ENCODE results near the gene KDM2B. TPM values are rescaled to one million over a fixed set of nuclear protein-coding genes. Genes with fewer than 3 reads are reported as not detected.

Gene KDM2B
- total RNA-seq, 1 donor from 2014 or later: 79.2 TPM

- DNase-seq (ENCODE audit: low spot score, unreplicated experiment): no peak
- peak overlapping the region; percentile 83 for H3K27ac Mint-ChIP-seq
- H3K9me3 Mint-ChIP-seq (ENCODE audit: low read depth): no peaks in the 10 kb centered on the region
- no peak for TF ChIP-seq CTCF (IDR thresholded peaks at IDR 0.05; ENCODE audit: unreplicated experiment)
- peaks cover 8% of the 10 kb centered on the region for H3K4me1 Mint-ChIP-seq (ENCODE audit: low read depth)
- H3K4me3 Mint-ChIP-seq (ENCODE audit: low read depth): no peak overlapping the region
- H3K36me3 Mint-ChIP-seq (ENCODE audit: insufficient read depth): peaks cover 1% of the 10 kb centered on the region
- H3K27me3 Mint-ChIP-seq: no peaks in the 10 kb centered on the region
Observed at GRCh38 chr12:121558956-121559355, 21.9 kb downstream of the KDM2B start.

GRCh38 chr12:121550974-121551634, 29.7 kb downstream of the KDM2B start:
- no peak overlapping the region for H3K4me3 Mint-ChIP-seq (ENCODE audit: low read depth)
- no peak for TF ChIP-seq CTCF (IDR thresholded peaks at IDR 0.05; ENCODE audit: unreplicated experiment)
- DNase-seq (ENCODE audit: low spot score, unreplicated experiment): no peak
- H3K9me3 Mint-ChIP-seq (ENCODE audit: low read depth): no peaks in the 10 kb centered on the region
- H3K36me3 Mint-ChIP-seq (ENCODE audit: insufficient read depth): peaks cover 4% of the 10 kb centered on the region
- H3K27me3 Mint-ChIP-seq: no peaks in the 10 kb centered on the region
- H3K27ac Mint-ChIP-seq: no peak overlapping the region
- no peaks in the 10 kb centered on the region for H3K4me1 Mint-ChIP-seq (ENCODE audit: low read depth)

GRCh38 chr12:121549075-121549474, 31.7 kb downstream of the KDM2B start:
- TF ChIP-seq CTCF (IDR thresholded peaks at IDR 0.05; ENCODE audit: unreplicated experiment): no peak
- H3K9me3 Mint-ChIP-seq (ENCODE audit: low read depth): no peaks in the 10 kb centered on the region
- H3K27me3 Mint-ChIP-seq: no peaks in the 10 kb centered on the region
- H3K36me3 Mint-ChIP-seq (ENCODE audit: insufficient read depth): peaks cover 5% of the 10 kb centered on the region
- no peaks in the 10 kb centered on the region for H3K4me1 Mint-ChIP-seq (ENCODE audit: low read depth)
- H3K27ac Mint-ChIP-seq: no peak overlapping the region
- H3K4me3 Mint-ChIP-seq (ENCODE audit: low read depth): no peak overlapping the region
- DNase-seq (ENCODE audit: low spot score, unreplicated experiment): no peak

- Mint-ChIP-seq H3K4me3 (ENCODE audit: low read depth) (no peak overlapping the region), H3K4me1 (ENCODE audit: low read depth) (no peaks in the 10 kb centered on the region), H3K27me3 (no peaks in the 10 kb centered on the region), H3K27ac (no peak overlapping the region), H3K9me3 (ENCODE audit: low read depth) (no peaks in the 10 kb centered on the region), H3K36me3 (ENCODE audit: insufficient read depth) (peaks cover 5% of the 10 kb centered on the region)
- no peak for TF ChIP-seq CTCF (IDR thresholded peaks at IDR 0.05; ENCODE audit: unreplicated experiment)
- no peak for DNase-seq (ENCODE audit: low spot score, unreplicated experiment)
Observed at GRCh38 chr12:121545480-121545879, 35.3 kb downstream of the KDM2B start.

- no peak for TF ChIP-seq CTCF (IDR thresholded peaks at IDR 0.05; ENCODE audit: unreplicated experiment)
- Mint-ChIP-seq H3K27ac (no peak overlapping the region), H3K9me3 (ENCODE audit: low read depth) (no peaks in the 10 kb centered on the region), H3K4me1 (ENCODE audit: low read depth) (no peaks in the 10 kb centered on the region), H3K4me3 (ENCODE audit: low read depth) (no peak overlapping the region), H3K27me3 (no peaks in the 10 kb centered on the region), H3K36me3 (ENCODE audit: insufficient read depth) (peaks cover 6% of the 10 kb centered on the region)
- no peak for DNase-seq (ENCODE audit: low spot score, unreplicated experiment)
Observed at GRCh38 chr12:121543786-121544185, 37.0 kb downstream of the KDM2B start.

Data from progenitor cell of endocrine pancreas (in vitro differentiated cells).